G401 (cell line): Measurements from ENCODE around the gene NFS1. TPM values are rescaled to one million over a fixed set of nuclear protein-coding genes. Genes with fewer than 3 reads are reported as not detected.
A peak's percentile ranks its signal among the peaks of the same experiment; 100 is the strongest.
"Not testable (repeated sequence)": the region's sequence is repeated elsewhere in the genome, so short reads cannot be mapped to it uniquely, and the experiment has no call there.

Experiments
- DNase-seq: peaks from one replicate; pipeline ENCODE4 v3.0.0-alpha.2; 2015; ENCODE audit warnings: low spot score
- in situ Hi-C: cut with HindIII; loops from 2 replicates; pipeline ENCODE4 v1.10.0; 2016; ENCODE audit warnings: low sequenced_read_pairs, mixed read lengths
- total RNA-seq: library from RNA; depleted of rRNA; stranded (reverse); fragments of >200 nt; shearing (Covaris generic); gene quantifications from 2 replicates; pipeline ENCODE4 v1.2.3, GENCODE V29; 2014; rRNA removed

Gene NFS1
- total RNA-seq, result 77.7 and 89.4 TPM in 2 replicates

- in situ Hi-C loops, result no loop called here
- DNase-seq, result peak; percentile 86
Measured at GRCh38 chr20:35699127-35699956, at the start of gene NFS1, which contains the start of gene ROMO1. Gene NFS1 (minus strand): TSS chr20:35699352. CDS start chr20:35699288, 64 bp downstream. Gene ROMO1 (plus strand): TSS chr20:35699405. CDS start chr20:35699633, 228 bp downstream.

- in situ Hi-C loops, DNase-seq: not testable (repeated sequence)
Measured at GRCh38 chr20:35744492-35744841, 45.3 kb upstream of the NFS1 start.

- in situ Hi-C loops, result no loop called here
Measured at GRCh38 chr20:35743693-35744491, 44.7 kb upstream of the NFS1 start.

GRCh38 chr20:35742741-35743523 is 43.8 kb upstream of the NFS1 start:
- in situ Hi-C loops, result no loop called here
- DNase-seq, result peak; percentile 57

More at GRCh38 chr20:35743693-35744491, 44.7 kb upstream of the NFS1 start:
- no peak for DNase-seq

GRCh38 chr20:35741892-35742740 is 43.0 kb upstream of the NFS1 start, which contains the start of gene RBM39:
Gene RBM39 (minus strand): TSS chr20:35742260. CDS start chr20:35740874, 1,386 bp downstream.
- in situ Hi-C loops, result no loop called here
- peak; percentile 100 for DNase-seq

GRCh38 chr20:35739294-35740163 is 40.4 kb upstream of the NFS1 start:
- in situ Hi-C loops, result no loop called here
- DNase-seq, result no peak

- in situ Hi-C loops, result no loop called here
Measured at GRCh38 chr20:35738410-35739179, 39.4 kb upstream of the NFS1 start.

GRCh38 chr20:35737865-35738333 is 38.7 kb upstream of the NFS1 start:
- no peak for DNase-seq
- in situ Hi-C loops, result no loop called here

More at GRCh38 chr20:35738410-35739179, 39.4 kb upstream of the NFS1 start:
- DNase-seq, result no peak

GRCh38 chr20:35735826-35736470 is 36.8 kb upstream of the NFS1 start:
- no peak for DNase-seq
- in situ Hi-C loops, result no loop called here

GRCh38 chr20:35734777-35735649 is 35.9 kb upstream of the NFS1 start:
- no peak for DNase-seq
- in situ Hi-C loops, result no loop called here

- in situ Hi-C loops, result no loop called here
- DNase-seq, result no peak
Measured at GRCh38 chr20:35734374-35734773, 35.2 kb upstream of the NFS1 start.

GRCh38 chr20:35732644-35732982 is 33.5 kb upstream of the NFS1 start:
- in situ Hi-C loops, result no loop called here
- no peak for DNase-seq

GRCh38 chr20:35731862-35732643 is 32.9 kb upstream of the NFS1 start:
- in situ Hi-C loops, result no loop called here

GRCh38 chr20:35731469-35731788 is 32.3 kb upstream of the NFS1 start:
- no peak for DNase-seq
- in situ Hi-C loops, result no loop called here

More at GRCh38 chr20:35731862-35732643, 32.9 kb upstream of the NFS1 start:
- no peak for DNase-seq
